Measurements from ENCODE around the gene TSKU.

DNA sequence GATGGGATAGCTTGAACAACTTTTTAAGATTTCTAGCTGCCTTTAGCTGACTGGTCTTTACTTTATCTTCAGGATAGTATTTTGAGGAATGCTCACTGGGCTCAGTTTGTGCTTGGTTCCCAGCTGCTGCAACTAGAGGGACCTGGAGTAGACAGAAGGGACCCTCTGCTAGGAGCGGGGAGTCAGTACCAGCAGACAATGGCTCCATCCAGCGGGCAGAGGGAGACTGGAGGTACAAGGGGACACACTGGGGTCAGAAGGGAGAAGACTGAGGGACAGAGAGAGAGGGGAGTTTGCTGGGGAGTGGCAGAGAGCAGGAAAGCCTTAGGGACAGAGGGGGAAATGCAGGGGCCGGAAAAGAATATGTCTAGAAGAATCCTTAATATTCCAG is 55.5 kb downstream of the TSKU start:
- TF ChIP-seq, protein P1, sequence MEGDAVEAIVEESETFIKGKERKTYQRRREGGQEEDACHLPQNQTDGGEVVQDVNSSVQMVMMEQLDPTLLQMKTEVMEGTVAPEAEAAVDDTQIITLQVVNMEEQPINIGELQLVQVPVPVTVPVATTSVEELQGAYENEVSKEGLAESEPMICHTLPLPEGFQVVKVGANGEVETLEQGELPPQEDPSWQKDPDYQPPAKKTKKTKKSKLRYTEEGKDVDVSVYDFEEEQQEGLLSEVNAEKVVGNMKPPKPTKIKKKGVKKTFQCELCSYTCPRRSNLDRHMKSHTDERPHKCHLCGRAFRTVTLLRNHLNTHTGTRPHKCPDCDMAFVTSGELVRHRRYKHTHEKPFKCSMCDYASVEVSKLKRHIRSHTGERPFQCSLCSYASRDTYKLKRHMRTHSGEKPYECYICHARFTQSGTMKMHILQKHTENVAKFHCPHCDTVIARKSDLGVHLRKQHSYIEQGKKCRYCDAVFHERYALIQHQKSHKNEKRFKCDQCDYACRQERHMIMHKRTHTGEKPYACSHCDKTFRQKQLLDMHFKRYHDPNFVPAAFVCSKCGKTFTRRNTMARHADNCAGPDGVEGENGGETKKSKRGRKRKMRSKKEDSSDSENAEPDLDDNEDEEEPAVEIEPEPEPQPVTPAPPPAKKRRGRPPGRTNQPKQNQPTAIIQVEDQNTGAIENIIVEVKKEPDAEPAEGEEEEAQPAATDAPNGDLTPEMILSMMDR (conservative IDR thresholded peaks at IDR 0.05; ENCODE audit: low read length), result no peak
- TF ChIP-seq EZH2phosphoT487 (IDR thresholded peaks at IDR 0.05; ENCODE audit: borderline replicate concordance, low read depth, low read length), result no peak

All from OCI-LY7 (cell line).